Activated B cell treated with CpG ODN at 0.5 μM for 24 hours (primary cell): ENCODE results near the gene SLC44A1. TPM values are rescaled to one million over a fixed set of nuclear protein-coding genes. Genes with fewer than 3 reads are reported as not detected.

ENCODE experiments used
- ATAC-seq: fragments of 200-7000 bp; cut with Tn5 transposase; one replicate; pipeline ENCODE4 v1.10.0; 2021; ENCODE audit warnings: low read depth, mild to moderate bottlenecking, moderate library complexity
- CTCF ChIA-PET: fragments of 350-600 bp; sonication (Branson Sonifier 250); formaldehyde crosslinking; loops from one replicate; lab custom pipeline; 2021; ENCODE audit warnings: antibody characterized with exemption; lab: Charles Lee
- POLR2A ChIA-PET: fragments of 350-600 bp; sonication (Branson Sonifier 250); formaldehyde crosslinking; loops from one replicate; lab custom pipeline; 2021; ENCODE audit warnings: antibody characterized with exemption; lab: Charles Lee
- DNase-seq: peaks from one replicate; pipeline ENCODE4 v3.0.0; 2022
- H3K27ac Mint-ChIP-seq: one replicate; pipeline ENCODE4 v1.8.0; 2020; ENCODE audit warnings: mixed read lengths
- H3K27me3 Mint-ChIP-seq: one replicate; pipeline ENCODE4 v1.8.0; 2021; ENCODE audit warnings: mixed read lengths
- H3K36me3 Mint-ChIP-seq: one replicate; pipeline ENCODE4 v1.8.0; 2021; ENCODE audit warnings: low read depth, mixed read lengths
- H3K4me1 Mint-ChIP-seq: one replicate; pipeline ENCODE4 v1.8.0; 2021; ENCODE audit warnings: mixed read lengths
- H3K4me3 Mint-ChIP-seq: one replicate; pipeline ENCODE4 v1.8.0; 2020; ENCODE audit warnings: mild to moderate bottlenecking, mixed read lengths
- H3K9me3 Mint-ChIP-seq: one replicate; pipeline ENCODE4 v1.8.0; 2020; ENCODE audit warnings: mixed read lengths
- CTCF ChIP-seq: fragments of 200-600 bp; IDR thresholded peaks from one replicate; pipeline ENCODE4 v1.8.0; 2022; ENCODE audit warnings: antibody characterized with exemption, mild to moderate bottlenecking
- intact Hi-C: fragments of 100-400 bp; cut with micrococcal nuclease; formaldehyde crosslinking; loops from one replicate; pipeline ENCODE4 v1.15.1; 2024
- total RNA-seq: library from RNA; stranded (reverse); gene quantifications from 2 replicates; pipeline ENCODE4 v1.2.3, GENCODE V29; 2022

SLC44A1 gene
- total RNA-seq, 1 donor from 2014 or later: 10.1 TPM

DNA sequence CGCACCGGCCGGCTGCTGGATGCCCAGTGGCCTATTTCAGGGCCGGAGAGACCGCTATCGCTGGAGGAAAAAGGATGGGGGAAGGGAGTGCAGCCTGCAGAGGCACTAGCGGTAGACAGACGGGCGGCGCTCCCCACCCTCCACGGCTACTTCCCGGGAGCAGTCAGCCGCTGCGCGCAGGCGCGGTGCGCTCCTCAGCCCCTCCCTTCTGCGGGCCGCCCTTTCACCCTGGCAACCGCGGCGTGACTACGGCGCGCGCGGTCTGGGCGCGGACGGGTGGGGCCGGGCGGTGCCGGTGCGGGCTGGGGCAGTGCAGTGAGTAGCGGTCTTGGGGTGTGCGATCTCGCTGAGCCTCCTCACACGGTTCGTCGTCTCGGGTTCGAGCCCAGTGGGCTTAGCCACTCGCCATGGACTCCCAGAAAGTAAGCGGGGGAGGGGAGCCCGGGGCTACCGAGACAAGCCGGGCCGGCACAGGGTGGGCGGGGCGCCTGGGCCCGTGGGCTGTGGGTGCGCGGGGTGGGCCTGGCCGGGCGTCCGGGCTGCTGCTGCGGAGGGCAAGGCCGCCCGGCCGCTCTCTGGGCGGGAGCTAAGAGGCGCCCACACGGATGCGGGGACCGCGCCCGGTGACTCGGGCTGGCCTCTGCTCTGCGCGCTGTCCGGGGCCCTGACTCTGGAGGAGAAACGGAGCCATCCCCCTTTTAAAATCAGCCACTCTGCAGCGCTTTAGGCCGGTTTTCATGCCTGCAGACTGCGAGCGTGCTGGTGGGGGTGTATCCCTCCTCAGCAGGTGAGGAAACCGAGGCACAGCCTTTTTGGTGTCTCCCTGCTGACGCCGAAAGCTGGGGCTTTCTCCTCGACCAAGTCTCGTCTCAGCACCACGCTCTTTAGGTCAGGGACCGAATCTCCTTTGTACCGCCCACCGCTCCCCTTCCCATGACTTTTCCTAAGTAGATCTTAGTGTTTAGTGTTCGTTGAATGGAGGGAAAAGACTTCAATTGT, 203.7 kb downstream of the SLC44A1 start, which contains the start of gene FSD1L:
TSS of gene FSD1L (plus strand) at position 221 of the 999 bp plus-strand sequence. CDS start at position 408, 187 bp downstream.
- H3K27ac Mint-ChIP-seq: peak within 1 kb of the TSS; percentile 75
- peak within 1 kb of the TSS; percentile 90 for H3K4me3 Mint-ChIP-seq
- peaks cover 17% of the 10 kb centered on the region for H3K4me1 Mint-ChIP-seq
- no peak for TF ChIP-seq CTCF
- ATAC-seq: peak; percentile 92
- ChIA-PET POLR2A (interaction anchor here (0.7 to 0.8 kb wide), 3 partner anchors 144 to 245 kb away, joined by 3 to 7 read pairs (median 6); partner anchors contain the start of gene SLC44A1), CTCF (no interaction called here)
- no peaks in the 10 kb centered on the region for H3K9me3 Mint-ChIP-seq
- H3K27me3 Mint-ChIP-seq: no peaks in the 10 kb centered on the region
- intact Hi-C loops: loop anchor here (1.0 to 2.0 kb wide), 8 partner anchors 52 to 1355 kb away; partner anchors contain the start of genes ABCA1, FKTN, NIPSNAP3A and SLC44A1
- H3K36me3 Mint-ChIP-seq: no peaks in the 10 kb centered on the region
- peak; percentile 89 for DNase-seq

GRCh38 chr9:105449081-105449480, 204.6 kb downstream of the SLC44A1 start:
- Mint-ChIP-seq H3K9me3 (no peaks in the 10 kb centered on the region), H3K4me1 (peaks cover 17% of the 10 kb centered on the region), H3K36me3 (no peaks in the 10 kb centered on the region), H3K27me3 (no peaks in the 10 kb centered on the region), H3K4me3 (peak overlapping the region; percentile 90), H3K27ac (no peak overlapping the region)
- ChIA-PET POLR2A (no interaction called here), CTCF (no interaction called here)
- intact Hi-C loops: loop anchor here (2.0 kb wide), 4 partner anchors 94 to 1356 kb away; partner anchors contain the start of genes NIPSNAP3A and SLC44A1
- no peak for TF ChIP-seq CTCF
- ATAC-seq: no peak
- DNase-seq: no peak

GRCh38 chr9:105452185-105452584, 207.7 kb downstream of the SLC44A1 start:
- Mint-ChIP-seq H3K36me3 (peaks cover 2% of the 10 kb centered on the region), H3K9me3 (no peaks in the 10 kb centered on the region), H3K27ac (no peak overlapping the region), H3K27me3 (no peaks in the 10 kb centered on the region), H3K4me3 (no peak overlapping the region), H3K4me1 (peaks cover 17% of the 10 kb centered on the region)
- ChIA-PET CTCF (no interaction called here), POLR2A (no interaction called here)
- ATAC-seq (no peak), DNase-seq (no peak)
- intact Hi-C loops: no loop called here
- no peak for TF ChIP-seq CTCF

GRCh38 chr9:105455836-105456475, 211.5 kb downstream of the SLC44A1 start:
- Mint-ChIP-seq H3K4me3 (no peak overlapping the region), H3K36me3 (peaks cover 8% of the 10 kb centered on the region), H3K4me1 (no peaks in the 10 kb centered on the region), H3K27ac (no peak overlapping the region), H3K27me3 (no peaks in the 10 kb centered on the region), H3K9me3 (peaks cover 10% of the 10 kb centered on the region)
- DNase-seq: no peak
- CTCF ChIA-PET: no interaction called here
- intact Hi-C loops: no loop called here
- POLR2A ChIA-PET: no interaction called here
- no peak for TF ChIP-seq CTCF
- no peak for ATAC-seq
